Neural crest cell (in vitro differentiated cells): ENCODE results near the gene FNDC3B. TPM values are rescaled to one million over a fixed set of nuclear protein-coding genes. Genes with fewer than 3 reads are reported as not detected.

Experiments
- DNase-seq: peaks from one replicate; pipeline ENCODE4 v3.0.0; 2021; ENCODE audit warnings: low read depth, mixed read lengths, low spot score
- H3K27ac Mint-ChIP-seq: one replicate; pipeline ENCODE4 v1.8.0; 2021; ENCODE audit warnings: mild to moderate bottlenecking, mixed read lengths; ENCODE audit not compliant: unreplicated experiment
- H3K27me3 Mint-ChIP-seq: 2 replicates; pipeline ENCODE4 v1.8.0; 2021; ENCODE audit warnings: low read depth, mild to moderate bottlenecking, mixed read lengths
- H3K36me3 Mint-ChIP-seq: 2 replicates; pipeline ENCODE4 v1.8.0; 2021; ENCODE audit warnings: low read depth, mild to moderate bottlenecking, mixed read lengths
- H3K4me1 Mint-ChIP-seq: 2 replicates; pipeline ENCODE4 v1.8.0; 2021; ENCODE audit warnings: mixed read lengths
- H3K4me3 Mint-ChIP-seq: one replicate; pipeline ENCODE4 v1.8.0; 2021; ENCODE audit warnings: mild to moderate bottlenecking, mixed read lengths
- H3K9me3 Mint-ChIP-seq: 2 replicates; pipeline ENCODE4 v1.8.0; 2021; ENCODE audit warnings: mixed read lengths
- CTCF ChIP-seq: fragments of 200-600 bp; sonication (generic); conservative IDR thresholded peaks from 2 replicates; pipeline ENCODE4 v1.5.0; 2021; ENCODE audit warnings: antibody characterized with exemption, mild to moderate bottlenecking
- total RNA-seq: library from RNA; stranded (reverse); gene quantifications from 2 replicates; pipeline ENCODE4 v1.2.1, GENCODE V29; 2021

Gene FNDC3B
- total RNA-seq, 1 donor from 2014 or later: 41.5 TPM

GRCh38 chr3:172170841-172171240 lies 131.5 kb downstream of the FNDC3B start:
- no peak for TF ChIP-seq CTCF
- no peaks in the 10 kb centered on the region for H3K27me3 Mint-ChIP-seq
- peak overlapping the region; percentile 2 for H3K27ac Mint-ChIP-seq

GRCh38 chr3:172171396-172172075 lies 132.2 kb downstream of the FNDC3B start:
- Mint-ChIP-seq H3K4me3 (no peak overlapping the region), H3K27me3 (no peaks in the 10 kb centered on the region), H3K36me3 (no peaks in the 10 kb centered on the region), H3K4me1 (peaks cover 73% of the 10 kb centered on the region), H3K9me3 (no peaks in the 10 kb centered on the region), H3K27ac (no peak overlapping the region)
- TF ChIP-seq CTCF: no peak
- no peak for DNase-seq

More at GRCh38 chr3:172170841-172171240, 131.5 kb downstream of the FNDC3B start:
- Mint-ChIP-seq H3K9me3 (no peaks in the 10 kb centered on the region), H3K4me3 (peak overlapping the region; percentile 31), H3K4me1 (peaks cover 66% of the 10 kb centered on the region), H3K36me3 (no peaks in the 10 kb centered on the region)
- no peak for DNase-seq

GRCh38 chr3:172173316-172174254 lies 134.2 kb downstream of the FNDC3B start:
- no peak for DNase-seq
- TF ChIP-seq CTCF: no peak
- Mint-ChIP-seq H3K27ac (peak overlapping the region; percentile 47), H3K4me1 (peaks cover 75% of the 10 kb centered on the region), H3K4me3 (peak overlapping the region; percentile 20), H3K27me3 (no peaks in the 10 kb centered on the region), H3K36me3 (peaks cover 3% of the 10 kb centered on the region), H3K9me3 (no peaks in the 10 kb centered on the region)

GRCh38 chr3:172174513-172175253 lies 135.3 kb downstream of the FNDC3B start:
- Mint-ChIP-seq H3K9me3 (no peaks in the 10 kb centered on the region), H3K27ac (peak overlapping the region; percentile 91), H3K4me1 (peaks cover 66% of the 10 kb centered on the region), H3K36me3 (peaks cover 3% of the 10 kb centered on the region), H3K27me3 (no peaks in the 10 kb centered on the region), H3K4me3 (peak overlapping the region; percentile 62)
- no peak for DNase-seq
- TF ChIP-seq CTCF: no peak

GRCh38 chr3:172175254-172175599 lies 135.8 kb downstream of the FNDC3B start:
- no peak for DNase-seq
- TF ChIP-seq CTCF: no peak
- Mint-ChIP-seq H3K4me1 (peaks cover 69% of the 10 kb centered on the region), H3K36me3 (peaks cover 3% of the 10 kb centered on the region), H3K27me3 (no peaks in the 10 kb centered on the region), H3K4me3 (peak overlapping the region; percentile 62), H3K27ac (peak overlapping the region; percentile 91), H3K9me3 (no peaks in the 10 kb centered on the region)
